GM21528 (cell line): ENCODE measurements around the gene TBCA.

Experiments used
- ATAC-seq: cut with Tn5 transposase; IDR thresholded peaks from one replicate; pipeline ENCODE4 v1.9.1; 2021; ENCODE audit warnings: mild to moderate bottlenecking, moderate library complexity; ENCODE audit not compliant: unreplicated experiment, low FRiP score

Gene TBCA

DNA sequence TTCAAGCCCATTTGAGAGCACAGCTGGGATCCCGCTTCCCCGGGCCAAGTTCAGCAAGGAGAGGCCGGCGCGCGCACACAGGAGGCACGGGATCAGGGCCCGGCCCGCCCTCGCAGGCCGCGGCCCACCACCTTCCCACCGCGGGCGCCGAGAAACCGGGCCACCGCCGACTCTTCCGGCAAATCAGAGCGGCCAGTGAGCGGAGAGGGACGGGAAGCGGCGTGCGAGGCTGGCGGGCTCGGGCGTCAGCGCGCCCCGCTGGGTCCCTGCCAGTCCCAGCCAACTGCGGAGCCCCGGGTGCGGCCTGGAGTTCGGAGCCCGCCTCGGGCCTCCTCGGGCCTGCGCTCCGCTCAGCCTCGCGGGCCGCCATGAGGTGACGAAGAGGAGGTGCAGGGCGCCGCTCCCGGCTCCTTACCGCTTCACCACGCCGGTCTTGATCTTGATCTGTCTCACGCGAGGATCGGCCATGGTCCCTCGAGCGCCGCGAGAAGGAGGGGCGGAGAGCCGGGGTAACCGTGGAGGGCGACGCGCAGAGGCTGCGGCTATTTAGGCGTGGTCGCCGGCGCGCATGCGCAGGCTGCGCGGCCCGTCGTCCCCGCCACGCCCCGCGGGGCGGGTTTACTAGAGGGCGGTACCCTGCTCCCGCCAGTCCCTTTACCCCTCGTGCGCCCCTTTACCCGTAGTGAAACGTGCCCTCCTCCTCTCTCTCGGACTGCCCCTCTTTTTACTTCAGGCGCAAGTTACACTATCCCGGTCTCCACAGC lies at the start of gene TBCA:
TBCA (minus strand) TSS at position 550 of the 764 bp plus-strand sequence; CDS start at position 468, 82 bp downstream.
- ATAC-seq, result peak; percentile 87

DNA sequence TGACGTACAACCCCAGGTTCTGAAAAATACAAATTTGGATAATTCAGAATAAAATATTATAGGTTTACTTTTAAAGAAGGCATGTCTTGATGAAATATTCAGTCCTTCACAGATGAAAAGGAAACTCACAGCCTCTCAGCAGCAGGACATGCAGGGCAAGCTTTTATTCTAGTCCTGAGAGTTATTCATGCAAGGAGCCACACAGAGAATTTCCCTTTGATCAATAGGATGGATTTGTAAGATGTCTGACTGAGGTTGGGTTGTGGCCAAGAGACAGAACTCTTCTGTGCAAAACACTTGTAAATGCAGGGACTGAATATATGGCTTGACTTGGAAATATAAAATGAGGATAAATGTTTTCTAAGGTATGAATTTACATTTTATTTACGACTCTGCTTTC lies 48.8 kb upstream of the TBCA start:
- ATAC-seq, result no peak

DNA sequence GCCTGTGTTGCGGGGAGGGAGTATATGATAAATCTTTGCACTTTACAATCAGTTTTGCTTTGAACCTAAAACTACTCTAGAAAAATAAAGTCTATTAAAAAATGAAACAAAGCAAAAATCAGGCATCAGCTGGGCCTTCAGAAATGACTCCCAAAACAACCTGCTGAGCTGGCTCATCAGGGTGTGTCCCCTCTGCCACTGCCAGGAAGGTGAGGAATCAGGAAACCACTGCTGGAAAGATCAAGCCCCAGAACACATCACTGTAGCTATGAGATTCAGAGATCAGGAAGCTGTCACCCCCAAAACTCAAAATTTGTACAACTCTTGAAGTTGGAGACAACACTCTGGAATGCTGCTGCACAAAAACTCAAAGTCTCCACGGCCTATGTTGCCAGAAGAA lies 40.5 kb upstream of the TBCA start:
- ATAC-seq, result no peak

DNA sequence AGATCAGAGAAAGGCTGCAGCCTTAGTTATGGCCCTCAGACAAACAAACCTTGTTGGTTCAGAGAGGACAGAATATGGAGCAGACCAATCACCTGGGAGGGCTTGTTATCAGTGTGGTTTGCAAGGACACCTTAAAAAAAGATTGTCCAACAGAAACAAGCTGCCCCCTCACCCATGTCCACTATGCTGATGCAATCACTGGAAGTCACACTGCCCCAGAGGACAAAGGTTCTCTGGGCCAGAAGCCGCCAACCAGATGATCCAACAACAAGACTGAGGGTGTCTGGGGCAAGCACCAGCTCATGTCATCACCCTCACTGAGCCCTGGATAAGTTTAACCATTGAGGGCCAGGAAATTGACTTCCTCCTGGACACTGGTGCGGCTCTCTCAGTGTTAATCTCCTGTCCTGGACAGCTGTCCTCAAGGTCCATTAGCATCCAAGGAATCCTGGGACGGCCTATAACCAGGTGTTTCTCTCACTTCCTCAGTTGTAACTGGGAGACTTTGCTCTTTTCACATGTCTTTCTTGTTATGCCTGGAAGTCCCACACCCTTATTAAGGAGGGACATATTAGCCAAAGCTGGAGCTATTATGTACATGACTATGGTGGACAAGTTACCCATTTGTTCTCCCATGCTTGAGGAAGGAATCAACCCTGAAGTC lies 36.9 kb upstream of the TBCA start:
- no peak for ATAC-seq

GRCh38 chr5:77806213-77806843 lies 30.2 kb upstream of the TBCA start:
- no peak for ATAC-seq

DNA sequence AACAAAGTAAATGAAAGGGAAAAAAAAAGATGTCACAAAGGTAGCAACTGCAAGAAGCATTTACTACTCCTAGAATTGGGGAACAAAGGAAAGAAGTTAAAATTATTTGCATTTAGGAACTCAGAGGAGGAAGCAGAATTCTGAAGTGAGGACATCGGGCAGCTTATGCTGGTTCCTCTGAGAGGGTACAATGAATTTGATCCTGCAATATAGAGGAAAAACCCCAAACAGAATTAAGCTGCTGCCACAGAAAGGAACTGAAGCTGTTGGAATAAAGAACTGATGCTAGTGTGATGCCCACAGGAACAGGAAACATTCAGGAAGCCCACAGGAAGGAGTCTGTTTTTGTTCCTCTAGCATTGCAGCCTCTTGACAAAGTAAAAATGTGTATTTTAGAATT lies 22.3 kb upstream of the TBCA start:
- no peak for ATAC-seq

DNA sequence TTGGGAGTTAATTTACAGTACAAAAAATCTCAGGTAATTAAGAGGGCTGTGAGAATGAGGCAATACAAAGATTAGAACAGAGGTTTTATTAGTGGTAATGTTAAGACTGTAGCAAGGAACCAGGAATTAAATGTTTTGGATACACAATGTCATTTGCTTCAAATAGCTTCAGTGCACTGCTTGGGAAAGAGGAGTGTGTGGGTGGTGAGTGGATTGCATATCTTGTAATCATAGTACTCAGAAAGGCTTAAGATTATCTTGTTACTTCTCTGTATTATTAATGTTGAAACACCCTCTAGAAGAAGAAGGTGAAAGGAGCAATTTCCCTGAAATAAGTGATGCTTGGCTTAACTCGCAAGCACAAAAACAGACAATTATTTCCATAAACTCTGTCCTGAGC lies 21.0 kb upstream of the TBCA start:
- ATAC-seq, result no peak

- no peak for ATAC-seq
Observed at GRCh38 chr5:77795846-77796245, 19.7 kb upstream of the TBCA start.

DNA sequence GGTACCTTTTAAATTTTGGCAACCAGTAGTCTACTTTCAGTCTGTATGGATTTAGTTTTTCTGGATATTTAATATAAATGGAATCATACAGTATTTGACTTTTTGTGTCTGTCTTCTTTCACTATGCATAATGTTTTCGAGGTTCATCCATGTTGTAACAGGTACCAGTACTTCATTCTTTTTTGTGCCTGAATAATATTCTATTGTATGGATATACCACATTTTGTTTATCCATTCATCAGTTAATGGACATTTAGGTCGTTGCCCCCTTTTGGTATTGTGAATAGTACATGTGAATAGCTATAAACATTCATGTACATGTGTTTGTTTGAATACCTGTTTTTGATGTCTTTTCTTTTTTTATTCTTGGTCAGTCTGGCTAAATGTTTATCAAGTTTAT lies 19.1 kb upstream of the TBCA start:
- no peak for ATAC-seq

DNA sequence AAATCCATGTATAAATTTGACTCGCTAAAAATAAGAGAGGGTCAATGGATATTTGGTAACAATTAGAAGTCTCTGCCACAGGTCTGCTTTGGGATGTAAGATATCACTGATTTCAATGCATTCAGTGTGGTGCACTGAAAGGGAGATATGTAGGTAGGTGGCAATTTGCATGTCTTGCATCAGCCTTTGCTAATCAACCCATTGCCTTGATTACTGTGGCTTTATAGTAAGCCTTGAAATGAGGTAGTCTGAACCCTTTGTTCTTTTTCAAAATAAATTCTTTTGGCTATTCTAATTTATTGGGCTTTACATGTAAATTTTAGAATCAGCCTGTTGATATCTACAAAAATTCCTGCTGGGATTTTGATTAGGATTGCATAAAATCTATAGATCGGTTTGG lies 15.8 kb upstream of the TBCA start:
- ATAC-seq, result no peak

DNA sequence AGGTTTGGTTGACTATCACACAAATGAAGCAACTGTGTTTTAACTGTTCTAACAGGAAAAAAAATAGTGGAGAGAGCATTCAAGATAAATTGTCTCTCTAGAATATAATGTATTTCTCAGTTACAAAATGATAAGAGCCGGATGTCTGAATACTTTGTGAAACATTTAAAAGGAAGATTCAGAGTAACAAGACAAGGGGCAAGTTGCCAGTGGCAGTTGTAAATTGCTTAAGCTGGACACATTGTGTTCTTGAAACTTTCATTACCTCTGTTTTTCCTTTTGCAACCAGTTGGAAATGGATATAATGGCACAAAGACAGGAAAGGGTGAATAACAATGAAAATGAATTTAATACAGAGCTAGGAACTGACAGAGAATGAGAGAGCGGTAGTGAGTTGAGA lies 15.2 kb upstream of the TBCA start:
- ATAC-seq, result no peak

DNA sequence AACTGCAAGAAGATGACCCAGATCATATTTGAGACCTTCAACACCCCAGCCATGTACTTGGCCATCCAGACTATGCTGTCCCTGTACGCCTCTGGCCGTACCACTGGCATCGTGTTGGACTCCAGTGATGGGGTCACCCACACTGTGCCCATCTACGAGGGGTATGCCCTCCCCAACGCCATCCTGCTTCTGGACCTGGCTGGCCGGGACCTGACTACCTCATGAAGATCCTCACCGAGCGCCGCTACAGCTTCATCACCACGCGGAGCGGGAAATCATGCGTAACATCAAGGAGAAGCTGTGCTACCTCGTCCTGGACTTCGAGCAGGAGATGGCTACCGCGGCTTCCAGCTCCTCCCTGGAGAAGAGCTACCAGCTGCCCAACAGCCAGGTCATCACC lies 9.1 kb upstream of the TBCA start:
- ATAC-seq, result no peak

- no peak for ATAC-seq
Observed at GRCh38 chr5:77784735-77785134, 8.6 kb upstream of the TBCA start.

DNA sequence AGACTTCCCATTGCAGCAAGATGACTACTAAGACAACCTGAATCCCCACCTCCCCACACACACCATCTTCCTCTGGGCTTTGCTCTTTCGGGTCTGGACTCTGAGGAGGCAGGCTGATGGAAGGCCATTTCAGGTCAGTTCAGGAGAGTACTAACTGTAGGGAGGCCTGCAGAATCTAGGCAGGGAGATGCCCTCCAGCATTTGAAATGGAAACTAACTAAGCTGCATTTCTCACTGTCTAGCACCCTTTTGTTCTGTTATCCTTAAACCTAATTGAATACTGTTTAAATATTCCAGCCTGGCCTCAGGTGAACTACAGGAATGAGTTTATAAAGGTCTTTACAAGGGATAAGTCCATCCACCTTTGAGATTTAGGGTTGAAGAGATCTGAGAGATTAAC lies 4.9 kb upstream of the TBCA start:
- ATAC-seq, result no peak

- no peak for ATAC-seq
Observed at GRCh38 chr5:77778881-77779438, 2.8 kb upstream of the TBCA start.

DNA sequence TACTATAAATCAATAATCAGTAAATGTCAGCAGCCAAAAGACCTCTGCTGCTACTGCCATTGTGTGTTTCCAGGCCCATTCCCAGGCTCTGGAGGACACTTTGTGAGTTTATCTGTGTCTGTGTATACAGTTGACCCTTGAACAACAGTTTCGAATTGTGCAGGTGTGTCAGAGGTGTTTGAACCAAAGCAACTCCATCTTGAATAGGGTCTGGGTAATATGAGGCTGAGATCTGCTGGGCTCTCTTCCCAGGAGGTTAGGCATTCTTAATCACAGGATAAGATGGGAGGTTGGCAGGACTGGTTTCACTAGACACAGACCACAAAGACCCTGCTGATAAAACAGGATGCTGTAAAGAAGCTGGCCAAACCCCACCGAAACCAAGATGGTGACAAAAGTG lies 2.3 kb upstream of the TBCA start:
- ATAC-seq, result no peak

- no peak for ATAC-seq
Observed at GRCh38 chr5:77777911-77778310, 1.8 kb upstream of the TBCA start.

DNA sequence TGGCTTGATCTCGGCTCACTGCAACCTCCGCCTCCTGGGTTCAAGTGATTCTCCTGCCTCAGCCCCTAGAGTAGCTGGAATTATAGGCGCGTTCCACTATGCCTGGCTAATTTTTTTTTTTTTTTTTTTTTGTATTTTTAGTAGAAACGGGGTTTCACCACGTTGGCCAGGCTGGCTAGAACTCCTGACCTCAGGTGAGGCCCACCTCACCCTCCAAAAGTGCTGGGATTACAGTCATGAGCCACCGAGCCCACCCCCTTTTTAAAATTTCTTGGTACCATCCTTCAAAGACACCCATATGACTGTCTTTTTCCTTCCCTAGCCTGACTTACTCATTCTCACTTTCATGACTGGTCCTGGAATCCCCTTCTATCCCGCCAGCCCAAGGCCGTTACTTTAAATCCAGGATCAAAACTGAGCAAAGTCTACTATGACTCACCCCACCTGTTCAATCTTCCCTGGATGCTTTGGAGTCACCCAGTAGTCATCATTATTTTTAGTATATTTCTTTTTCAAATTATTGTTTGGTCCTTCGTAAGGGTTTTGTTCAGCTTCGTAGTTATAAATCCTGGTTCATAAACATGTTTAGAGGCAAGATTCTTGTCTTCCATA lies 1.2 kb upstream of the TBCA start:
- no peak for ATAC-seq

DNA sequence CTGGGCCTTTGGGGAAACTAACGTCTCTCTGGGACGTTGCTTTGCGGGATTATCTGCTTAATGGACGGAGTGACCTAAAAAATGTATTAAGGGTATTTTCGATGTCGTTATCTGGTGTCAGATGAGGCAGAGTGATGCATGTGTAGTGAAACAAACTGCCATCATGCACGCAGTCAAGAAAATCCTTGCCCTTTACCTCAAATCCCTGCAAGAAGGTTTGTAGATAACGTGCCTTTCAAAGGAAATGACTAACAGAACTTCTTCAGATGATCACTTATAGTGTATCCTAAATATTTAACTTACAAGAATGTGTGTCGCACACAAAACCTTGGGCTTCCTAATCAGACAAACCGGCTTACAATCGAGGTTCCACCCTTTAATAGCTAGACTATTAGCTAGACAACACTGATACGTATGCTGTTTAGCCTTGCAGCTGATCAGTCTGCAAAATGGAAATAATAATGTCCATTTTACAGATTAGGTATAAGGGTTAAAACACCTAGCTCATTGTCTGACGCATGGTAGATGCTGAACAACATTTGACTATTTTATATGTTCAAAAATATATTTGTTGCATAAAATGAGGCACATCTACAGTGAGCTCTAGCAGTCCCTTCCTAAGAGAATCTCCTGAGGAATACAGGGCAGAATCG lies 541 bp upstream of the TBCA start:
- peak; percentile 7 for ATAC-seq

GRCh38 chr5:77774981-77775789 lies 954 bp downstream of the TBCA start:
- peak; percentile 27 for ATAC-seq
